Ovary (tissue), 9 donors: Measurements from ENCODE around the gene FARP1. TPM values are rescaled to one million over a fixed set of nuclear protein-coding genes. Genes with fewer than 3 reads are reported as not detected.
A peak's percentile ranks its signal among the peaks of the same experiment; 100 is the strongest.

ENCODE experiments used
- DNase-seq, 5 donors: peaks; one replicate each; pipeline ENCODE4 v3.0.0-alpha.2; 2019 to 2020
- H3K27ac ChIP-seq, 2 donors: fragments of 200-600 bp; one replicate each; pipeline versions ENCODE4 v1.5.1 to v1.8.0; 2019 to 2022
- H3K27me3 ChIP-seq: fragments of 200-600 bp; one replicate; pipeline ENCODE4 v1.8.0; 2022
- H3K36me3 ChIP-seq: fragments of 200-600 bp; sonication (generic); one replicate; pipeline ENCODE4 v1.5.1; 2019
- H3K4me1 ChIP-seq: one replicate; pipeline ENCODE4 v1.8.1; 2013; ENCODE audit warnings: mild to moderate bottlenecking, moderate library complexity; ENCODE audit not compliant: insufficient read depth
- H3K4me3 ChIP-seq: fragments of 200-600 bp; sonication (generic); one replicate; pipeline ENCODE4 v1.5.1; 2017
- H3K9me3 ChIP-seq, 2 donors: fragments of 200-600 bp in 1 of 2; sonication (generic) in 1 of 2; one replicate each; pipeline versions ENCODE4 v1.5.1 to v1.8.1; 2013 to 2019; ENCODE audit warnings: mild to moderate bottlenecking in 1 of 2, moderate library complexity in 1 of 2
- EP300 ChIP-seq: sonication (generic); formaldehyde crosslinking; IDR thresholded peaks from one replicate; pipeline ENCODE4 v1.6.1; 2017; ENCODE audit warnings: antibody characterized with exemption
- POLR2A ChIP-seq: fragments of 450-650 bp; IDR thresholded peaks from one replicate; pipeline ENCODE4 v1.6.1; 2017; ENCODE audit warnings: antibody characterized with exemption, mild to moderate bottlenecking, moderate library complexity
- WGBS, 3 donors: extraction: QIAGEN DNeasy Blood & Tissue Kit in 1 of 3; methylation state at CpG; one replicate each; pipeline versions ENCODE4 v1.1.5 to v1.1.7; 2013 to 2017; 5-methylcytosine and 5-hydroxymethylcytosine counted together
- intact Hi-C, 4 donors: fragments of 100-400 bp; cut with DNase I; formaldehyde crosslinking; loops; one replicate each; pipeline versions ENCODE4 v1.11.0 to v1.15.1; 2022 to 2023
- polyA plus RNA-seq, 2 donors: library from polyadenylated mRNA; stranded (reverse); fragments of 200-250 nt in 1 of 2; fragments of 350-450 nt in 1 of 2; fragmentation: Illumina TruSeq in 1 of 2; extraction: RNeasy Lipid Tissue Mini Kit (QIAGEN cat#74804) in 1 of 2; gene quantifications; one replicate each; pipeline ENCODE4 v1.2.3, GENCODE V29; 2013 to 2014
- total RNA-seq, 7 donors: library from RNA; depleted of rRNA in 2 of 7; stranded (reverse); fragments of >200 nt in 2 of 7; fragmentation: NEBNext Ultra II Directional in 3 of 7; extraction: Animal tissue kit (Norgen Biotek cat#: 25700) in 3 of 7; gene quantifications; one replicate each; pipeline versions ENCODE4 v1.1.0 to v1.2.4, GENCODE V29; 2016 to 2023
- TF ChIP-seq, protein P1 (sequence below), 3 donors: fragments of 450-650 bp in 2 of 3; fragments of 200-600 bp in 1 of 3; IDR thresholded peaks; one replicate each; pipeline versions ENCODE4 v1.5.1 to v1.8.0; 2016 to 2022; ENCODE audit warnings: antibody characterized with exemption in 3 of 3, mild to moderate bottlenecking in 1 of 3
- donor health status: DM: no; HTN: no; CAD: no; lungs with moderate emphysema.
- donor health status: DM: no; HTN: no; CAD: no.
- donor health status: Bipolar disorder and iron deficiency.
- donor health status: DM: yes; HTN: yes; CAD: no.
- donor health status: DM: no; HTN: no; CAD: no.
- donor health status: DM: yes; HTN: yes; CAD: no.

The FARP1 gene
- total and polyA plus RNA-seq, 9 donors, result 10.2 to 90.1 (median 35.6) TPM

- Histone ChIP-seq H3K4me3 (no peak overlapping the region), H3K4me1 (peaks cover 10% of the 10 kb centered on the region), H3K27me3 (no peaks in the 10 kb centered on the region), H3K36me3 (no peaks in the 10 kb centered on the region), H3K27ac (no peak overlapping the region), H3K9me3 (no peaks in the 10 kb centered on the region)
- intact Hi-C loops, result no loop called here
- no peak for TF ChIP-seq POLR2A
- TF ChIP-seq, protein P1, sequence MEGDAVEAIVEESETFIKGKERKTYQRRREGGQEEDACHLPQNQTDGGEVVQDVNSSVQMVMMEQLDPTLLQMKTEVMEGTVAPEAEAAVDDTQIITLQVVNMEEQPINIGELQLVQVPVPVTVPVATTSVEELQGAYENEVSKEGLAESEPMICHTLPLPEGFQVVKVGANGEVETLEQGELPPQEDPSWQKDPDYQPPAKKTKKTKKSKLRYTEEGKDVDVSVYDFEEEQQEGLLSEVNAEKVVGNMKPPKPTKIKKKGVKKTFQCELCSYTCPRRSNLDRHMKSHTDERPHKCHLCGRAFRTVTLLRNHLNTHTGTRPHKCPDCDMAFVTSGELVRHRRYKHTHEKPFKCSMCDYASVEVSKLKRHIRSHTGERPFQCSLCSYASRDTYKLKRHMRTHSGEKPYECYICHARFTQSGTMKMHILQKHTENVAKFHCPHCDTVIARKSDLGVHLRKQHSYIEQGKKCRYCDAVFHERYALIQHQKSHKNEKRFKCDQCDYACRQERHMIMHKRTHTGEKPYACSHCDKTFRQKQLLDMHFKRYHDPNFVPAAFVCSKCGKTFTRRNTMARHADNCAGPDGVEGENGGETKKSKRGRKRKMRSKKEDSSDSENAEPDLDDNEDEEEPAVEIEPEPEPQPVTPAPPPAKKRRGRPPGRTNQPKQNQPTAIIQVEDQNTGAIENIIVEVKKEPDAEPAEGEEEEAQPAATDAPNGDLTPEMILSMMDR (IDR thresholded peaks at IDR 0.05), result no peak
- no peak for TF ChIP-seq EP300
- no peak for DNase-seq
- WGBS, 3 donors, result 63 to 77% (median 68%) methylated on average over 7 of the region's 7 CpGs
Measured at GRCh38 chr13:98216711-98217285, 73.9 kb downstream of the FARP1 start.

GRCh38 chr13:98217597-98217996, 74.7 kb downstream of the FARP1 start:
- 94 to 97% (median 96%) methylated on average over 12 of the region's 12 CpGs for WGBS, 3 donors
- Histone ChIP-seq H3K27ac (no peak overlapping the region), H3K27me3 (no peaks in the 10 kb centered on the region), H3K4me1 (peaks cover 12% of the 10 kb centered on the region), H3K36me3 (no peaks in the 10 kb centered on the region), H3K4me3 (no peak overlapping the region), H3K9me3 (no peaks in the 10 kb centered on the region)
- TF ChIP-seq EP300 (no peak), POLR2A (no peak)
- TF ChIP-seq, protein P1 (IDR thresholded peaks at IDR 0.05), result no peak
- no peak for DNase-seq
- intact Hi-C loops, result no loop called here

DNA sequence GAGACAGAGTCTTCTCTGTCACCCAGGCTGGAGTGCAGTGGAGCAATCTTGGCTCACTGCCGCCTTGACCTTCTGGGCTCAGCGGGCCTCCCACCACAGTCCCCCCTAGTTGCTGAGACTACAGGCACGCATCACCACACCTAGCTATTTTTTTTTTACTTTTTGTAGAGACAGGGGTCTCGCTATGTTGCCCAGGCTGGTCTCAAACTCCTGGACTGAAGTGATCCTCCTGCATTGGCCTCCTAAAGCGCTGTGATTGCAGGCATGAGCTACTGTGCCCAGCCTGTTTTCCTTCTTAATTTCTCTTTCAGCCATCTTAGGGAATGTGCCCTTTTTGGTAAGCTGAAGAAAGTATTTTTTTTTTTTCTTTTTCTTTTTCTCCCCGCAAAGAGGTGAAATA, 76.8 kb downstream of the FARP1 start:
- TF ChIP-seq, protein P1 (IDR thresholded peaks at IDR 0.05), result no peak
- TF ChIP-seq EP300 (no peak), POLR2A (no peak)
- no peaks in the 10 kb centered on the region for H3K27me3 ChIP-seq
- H3K9me3 ChIP-seq, result no peaks in the 10 kb centered on the region
- no peak overlapping the region for H3K4me3 ChIP-seq
- H3K36me3 ChIP-seq, result no peaks in the 10 kb centered on the region
- 78 to 80% (median 79%) methylated on average over 6 of the region's 6 CpGs for WGBS, 3 donors
- H3K27ac ChIP-seq, result no peak overlapping the region
- no peak for DNase-seq
- intact Hi-C loops, result no loop called here
- peaks cover 10% of the 10 kb centered on the region for H3K4me1 ChIP-seq

GRCh38 chr13:98220271-98220791, 77.4 kb downstream of the FARP1 start:
- H3K27ac ChIP-seq, result peak overlapping the region in 1 of 2 donors; percentile 0
- H3K27me3 ChIP-seq, result no peaks in the 10 kb centered on the region
- no peaks in the 10 kb centered on the region for H3K36me3 ChIP-seq
- DNase-seq, result peak in 1 of 5 donors; percentile 26
- no peak overlapping the region for H3K4me3 ChIP-seq
- intact Hi-C loops, result no loop called here
- H3K4me1 ChIP-seq, result peaks cover 8% of the 10 kb centered on the region
- TF ChIP-seq EP300 (no peak), POLR2A (no peak)
- TF ChIP-seq, protein P1 (IDR thresholded peaks at IDR 0.05), result no peak
- WGBS, 3 donors, result 6 to 15% (median 10%) methylated on average over 4 of the region's 4 CpGs
- H3K9me3 ChIP-seq, result no peaks in the 10 kb centered on the region
